HCT116 (cell line): ENCODE measurements around the gene SH3D21. TPM values are rescaled to one million over a fixed set of nuclear protein-coding genes. Genes with fewer than 3 reads are reported as not detected.

Experiments used
- ATAC-seq: fragments of 200-7000 bp; cut with Tn5 transposase; 2 replicates; pipeline ENCODE4 v1.9.1; 2020; ENCODE audit warnings: mild to moderate bottlenecking, moderate library complexity
- BruUV-seq: library from RNA; stranded (reverse); fragments of 400-500 nt; replicated peaks from 2 replicates; lab custom pipeline; 2021; lab: Mats Ljungman, UMichigan
- CTCF ChIA-PET: fragments of 300-600 bp; sonication (Branson Sonifier 250); formaldehyde crosslinking; loops from one replicate; lab custom pipeline; 2021; ENCODE audit warnings: antibody characterized with exemption; lab: Charles Lee
- POLR2A ChIA-PET: fragments of 300-600, 350-600 bp; sonication (Branson Sonifier 250); formaldehyde crosslinking; loops from one replicate; lab custom pipeline; 2021; ENCODE audit warnings: antibody characterized with exemption; lab: Charles Lee
- RAD21 ChIA-PET, 2 experiments: fragments of 300-600 bp; sonication (Branson Sonifier 250); formaldehyde crosslinking; loops; one replicate each; lab custom pipeline; 2023; ENCODE audit warnings: low total read pairs in 2 of 2; ENCODE audit not compliant: uncharacterized antibody in 2 of 2, unreplicated experiment in 2 of 2, low non-redundant PET in 1 of 2; lab: Charles Lee
- DNase-seq: peaks from one replicate; pipeline ENCODE4 v3.0.0-alpha.2; 2010; ENCODE audit warnings: low read depth, low spot score
- H2AFZ ChIP-seq: fragments of 200-600 bp; shearing (Covaris generic), sonication (generic); 2 replicates; pipeline ENCODE4 v1.6.1; 2017; ENCODE audit warnings: low read depth, mixed run types, mixed read lengths, antibody characterized with exemption, low read length; ENCODE audit not compliant: poor library complexity, severe bottlenecking
- H3K27ac ChIP-seq: 2 replicates; pipeline ENCODE4 v1.5.1; 2012; ENCODE audit warnings: low read depth, low read length
- H3K27me3 ChIP-seq: fragments of 200-600 bp; sonication (generic); 2 replicates; pipeline ENCODE4 v1.6.1; 2016; ENCODE audit warnings: mixed run types, low read length, mixed read lengths; ENCODE audit not compliant: insufficient read depth
- H3K36me3 ChIP-seq, 2 experiments: fragments of 200-500 bp in 1 of 2; fragments of 200-600 bp in 1 of 2; sonication (Bioruptor generic) in 1 of 2; sonication (generic) in 1 of 2; 2 replicates each; pipeline versions ENCODE4 v1.5.1 to v1.6.1; 2014 to 2016; ENCODE audit warnings: low read length in 2 of 2, inconsistent platforms in 1 of 2, mixed read lengths in 1 of 2, mixed run types in 1 of 2; ENCODE audit not compliant: insufficient read depth in 2 of 2, control insufficient read depth in 1 of 2
- H3K4me1 ChIP-seq, 2 experiments: fragments of 200-600 bp in 1 of 2; sonication (generic) in 1 of 2; 2 replicates each; pipeline versions ENCODE4 v1.5.1 to v1.6.1; 2012 to 2017; ENCODE audit warnings: low read length in 2 of 2, inconsistent platforms in 1 of 2, mild to moderate bottlenecking in 1 of 2, mixed read lengths in 1 of 2, mixed run types in 1 of 2, moderate library complexity in 1 of 2; ENCODE audit not compliant: insufficient read depth in 2 of 2, control insufficient read depth in 1 of 2
- H3K4me2 ChIP-seq: fragments of 200-600 bp; sonication (generic); 2 replicates; pipeline ENCODE4 v1.6.1; 2017; ENCODE audit warnings: mixed run types, low read length, mixed read lengths
- H3K4me3 ChIP-seq, 2 experiments: fragments of 200-600 bp in 1 of 2; sonication (generic) in 1 of 2; replicated peaks in 1 of 2; 2 replicates each; pipeline ENCODE4 v1.5.1; 2011 to 2016; ENCODE audit warnings: low read length in 2 of 2, control low read depth in 1 of 2, low read depth in 1 of 2, mild to moderate bottlenecking in 1 of 2, mixed read lengths in 1 of 2, mixed run types in 1 of 2
- H3K79me2 ChIP-seq: fragments of 200-600 bp; sonication (generic); 2 replicates; pipeline ENCODE4 v1.6.1; 2017; ENCODE audit warnings: mild to moderate bottlenecking, mixed run types, low read length, moderate library complexity, mixed read lengths; ENCODE audit not compliant: insufficient read depth
- H3K9ac ChIP-seq: fragments of 200-600 bp; sonication (generic); 2 replicates; pipeline ENCODE4 v1.6.1; 2016; ENCODE audit warnings: low read length, mixed read lengths
- H3K9me2 ChIP-seq: fragments of 200-600 bp; sonication (generic), shearing (Covaris generic); 2 replicates; pipeline ENCODE4 v1.6.1; 2017; ENCODE audit warnings: mixed run types, mild to moderate bottlenecking, moderate library complexity; ENCODE audit not compliant: insufficient read depth
- H3K9me3 ChIP-seq, 2 experiments: fragments of 200-500 bp in 1 of 2; fragments of 200-600 bp in 1 of 2; sonication (Bioruptor generic) in 1 of 2; sonication (generic) in 1 of 2; 2 replicates each; pipeline ENCODE4 v1.6.1; 2014 to 2017; ENCODE audit warnings: low read length in 2 of 2, mixed read lengths in 2 of 2, inconsistent platforms in 1 of 2, low read depth in 1 of 2, mild to moderate bottlenecking in 1 of 2, mixed run types in 1 of 2, moderate library complexity in 1 of 2; ENCODE audit not compliant: control insufficient read depth in 1 of 2, insufficient read depth in 1 of 2
- H4K20me1 ChIP-seq: fragments of 200-600 bp; sonication (generic), shearing (Covaris generic); 2 replicates; pipeline ENCODE4 v1.6.1; 2017; ENCODE audit warnings: mixed run types, mild to moderate bottlenecking, moderate library complexity; ENCODE audit not compliant: insufficient read depth
- ATF3 ChIP-seq: IDR thresholded peaks from 2 replicates; pipeline ENCODE4 v1.6.1; 2012
- CTCF ChIP-seq, 3 experiments: fragments of 200-600 bp in 1 of 3; sonication (generic) in 1 of 3; IDR thresholded peaks in 2 of 3; conservative IDR thresholded peaks in 1 of 3; 2 replicates each; pipeline ENCODE4 v1.5.1; 2012 to 2017; ENCODE audit warnings: low read depth in 2 of 3, low read length in 2 of 3, antibody characterized with exemption in 1 of 3, borderline replicate concordance in 1 of 3, control low read depth in 1 of 3, mild to moderate bottlenecking in 1 of 3, mixed read lengths in 1 of 3, mixed run types in 1 of 3, moderate library complexity in 1 of 3; ENCODE audit not compliant: insufficient read depth in 1 of 3
- EGR1 ChIP-seq: IDR thresholded peaks from 2 replicates; pipeline ENCODE4 v1.6.1; 2012; ENCODE audit warnings: low read depth
- EZH2 ChIP-seq: fragments of 200-600 bp; sonication (generic); IDR thresholded peaks from 2 replicates; pipeline ENCODE4 v1.6.1; 2017; ENCODE audit warnings: antibody characterized with exemption, mixed run types
- FOSL1 ChIP-seq: IDR thresholded peaks from 2 replicates; pipeline ENCODE4 v1.6.1; 2012; ENCODE audit warnings: low read depth
- POLR2AphosphoS5 ChIP-seq: IDR thresholded peaks from 2 replicates; pipeline ENCODE4 v1.6.1; 2011; ENCODE audit warnings: mild to moderate bottlenecking, low read depth, low read length, moderate library complexity
- SRF ChIP-seq: IDR thresholded peaks from 2 replicates; pipeline ENCODE4 v1.6.1; 2012; ENCODE audit warnings: low read depth
- ZBTB33 ChIP-seq: IDR thresholded peaks from 2 replicates; pipeline ENCODE4 v1.6.1; 2011; ENCODE audit warnings: mild to moderate bottlenecking, low read length, moderate library complexity; ENCODE audit not compliant: insufficient replicate concordance; ENCODE audit errors: extremely low read depth
- intact Hi-C: fragments of 100-400 bp; cut with micrococcal nuclease; formaldehyde crosslinking; loops from 2 replicates; pipeline ENCODE4 v1.10.0; 2022
- total RNA-seq: library from RNA; stranded (reverse); gene quantifications from one replicate; pipeline ENCODE4 v1.2.1, GENCODE V29; 2021; ENCODE audit not compliant: unreplicated experiment

SH3D21 gene
- total RNA-seq, 1 experiment from 2014 or later, result 9.3 TPM

- no peaks in the 10 kb centered on the region for H3K9me3 ChIP-seq
- H3K79me2 ChIP-seq, result no peaks in the 10 kb centered on the region
- no peak for DNase-seq
- RAD21 ChIA-PET, result interaction anchor here in 1 of 2 experiments (0.7 kb wide), 1 partner anchor 88 kb away, joined by 3 read pairs; no protein-coding TSS in a partner anchor
- H4K20me1 ChIP-seq, result no peaks in the 10 kb centered on the region
- H3K9me2 ChIP-seq, result no peaks in the 10 kb centered on the region
- BruUV-seq, result no TSS peak
- POLR2A ChIA-PET, result no interaction called here
- H3K27ac ChIP-seq, result 0 out of 2 replicates have a peak overlapping the region, but pooled peaks have one; percentile 25
- no peak overlapping the region for H2AFZ ChIP-seq
- peaks cover 18 to 32% of the 10 kb centered on the region in 2 experiments; a peak in 3 of 4 replicates for H3K36me3 ChIP-seq
- H3K4me1 ChIP-seq, result peaks cover 6 to 50% of the 10 kb centered on the region in 2 experiments; a peak in 3 of 4 replicates
- CTCF ChIA-PET, result no interaction called here
- peak overlapping the region; percentile 63; the same call in 1 of the 2 replicates for H3K9ac ChIP-seq
- TF ChIP-seq SRF, result no peak
- no peak for TF ChIP-seq CTCF (IDR thresholded peaks at IDR 0.05 in 2 of 3, conservative IDR thresholded peaks at IDR 0.05 in 1 of 3; ENCODE audit: borderline replicate concordance in 1 of 3, insufficient read depth in 1 of 3, low read depth in 2 of 3, low read length in 2 of 3)
- no peak for TF ChIP-seq EGR1
- peak overlapping the region; percentile 78 for H3K4me2 ChIP-seq
- intact Hi-C loops, result no loop called here
- no peak for ATAC-seq
- H3K27me3 ChIP-seq, result no peaks in the 10 kb centered on the region
- H3K4me3 ChIP-seq, result no peak overlapping the region
Measured at GRCh38 chr1:36352910-36353878, 47.0 kb downstream of the SH3D21 start.

- DNase-seq, result no peak
- ATAC-seq, result no peak
- Histone ChIP-seq H3K4me1 (peaks cover 6 to 43% of the 10 kb centered on the region in 2 experiments; a peak in 3 of 4 replicates), H2AFZ (no peak overlapping the region), H3K9me3 (no peaks in the 10 kb centered on the region), H3K4me2 (no peak overlapping the region), H3K9me2 (no peaks in the 10 kb centered on the region), H3K79me2 (no peaks in the 10 kb centered on the region), H4K20me1 (no peaks in the 10 kb centered on the region), H3K4me3 (no peak overlapping the region), H3K27ac (no peak overlapping the region), H3K9ac (no peak overlapping the region), H3K36me3 (peaks cover 21 to 27% of the 10 kb centered on the region in 2 experiments), H3K27me3 (no peaks in the 10 kb centered on the region)
- intact Hi-C loops, result no loop called here
- ChIA-PET RAD21 (no interaction called here), CTCF (no interaction called here), POLR2A (no interaction called here)
- no TSS peak for BruUV-seq
- TF ChIP-seq POLR2AphosphoS5, result no peak
- TF ChIP-seq ATF3, result no peak
- TF ChIP-seq ZBTB33, result no peak
- TF ChIP-seq FOSL1, result no peak
- no peak for TF ChIP-seq EZH2
- no peak for TF ChIP-seq CTCF (IDR thresholded peaks at IDR 0.05 in 2 of 3, conservative IDR thresholded peaks at IDR 0.05 in 1 of 3; ENCODE audit: borderline replicate concordance in 1 of 3, insufficient read depth in 1 of 3, low read depth in 2 of 3, low read length in 2 of 3)
- TF ChIP-seq EGR1, result no peak
Measured at GRCh38 chr1:36354486-36354885, 48.3 kb downstream of the SH3D21 start.
